Activated naive CD4-positive, alpha-beta T cell treated with anti-CD3 and anti-CD28 coated beads, Interleukin-2, amount 50 U/mL, for 24 hours (primary cell): Measurements from ENCODE around the gene TNFRSF6B.
"Not testable (repeated sequence)": the region's sequence is repeated elsewhere in the genome, so short reads cannot be mapped to it uniquely, and the experiment has no call there.

Experiments
- H3K27ac Mint-ChIP-seq: one replicate; pipeline ENCODE4 v1.8.0; 2021; ENCODE audit warnings: mild to moderate bottlenecking, mixed read lengths
- H3K27me3 Mint-ChIP-seq: one replicate; pipeline ENCODE4 v1.8.0; 2021; ENCODE audit warnings: mixed read lengths
- H3K36me3 Mint-ChIP-seq: one replicate; pipeline ENCODE4 v1.8.0; 2021; ENCODE audit warnings: mixed read lengths
- H3K4me1 Mint-ChIP-seq: one replicate; pipeline ENCODE4 v1.8.0; 2021; ENCODE audit warnings: mixed read lengths
- H3K4me3 Mint-ChIP-seq: one replicate; pipeline ENCODE4 v1.8.0; 2021; ENCODE audit warnings: mild to moderate bottlenecking, mixed read lengths
- H3K9me3 Mint-ChIP-seq: one replicate; pipeline ENCODE4 v1.8.0; 2021; ENCODE audit warnings: mixed read lengths

Gene TNFRSF6B

GRCh38 chr20:63659370-63659769, 37.1 kb upstream of the TNFRSF6B start:
- Mint-ChIP-seq H3K36me3 (peaks cover 4% of the 10 kb centered on the region), H3K4me1 (peaks cover 26% of the 10 kb centered on the region)

DNA sequence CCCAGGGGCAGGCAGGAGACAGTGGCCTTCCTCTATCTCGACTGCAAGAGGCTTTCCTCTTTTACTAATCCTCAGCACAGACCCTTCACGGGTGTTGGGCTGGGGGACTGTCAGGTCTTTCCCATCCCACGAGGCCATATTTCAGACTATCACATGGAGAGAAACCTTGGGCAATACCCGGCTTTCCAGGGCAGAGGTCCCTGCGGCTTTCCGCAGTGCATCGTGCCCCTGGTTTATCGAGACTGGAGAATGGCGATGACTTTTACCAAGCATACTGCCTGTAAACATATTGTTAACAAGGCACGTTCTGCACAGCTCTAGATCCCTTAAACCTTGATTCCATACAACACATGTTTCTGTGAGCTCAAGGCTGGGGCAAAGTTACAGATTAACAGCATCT, 36.3 kb upstream of the TNFRSF6B start:
- not testable (repeated sequence) for H3K27me3 Mint-ChIP-seq, H3K36me3 Mint-ChIP-seq, H3K27ac Mint-ChIP-seq, H3K9me3 Mint-ChIP-seq
- peaks cover 20% of the 10 kb centered on the region for H3K4me1 Mint-ChIP-seq
- peak overlapping the region; percentile 49 for H3K4me3 Mint-ChIP-seq

More at GRCh38 chr20:63659370-63659769, 37.1 kb upstream of the TNFRSF6B start:
- peak overlapping the region; percentile 98 for H3K4me3 Mint-ChIP-seq
- no peaks in the 10 kb centered on the region for H3K27me3 Mint-ChIP-seq
- H3K27ac Mint-ChIP-seq = no peak overlapping the region
- no peaks in the 10 kb centered on the region for H3K9me3 Mint-ChIP-seq

DNA sequence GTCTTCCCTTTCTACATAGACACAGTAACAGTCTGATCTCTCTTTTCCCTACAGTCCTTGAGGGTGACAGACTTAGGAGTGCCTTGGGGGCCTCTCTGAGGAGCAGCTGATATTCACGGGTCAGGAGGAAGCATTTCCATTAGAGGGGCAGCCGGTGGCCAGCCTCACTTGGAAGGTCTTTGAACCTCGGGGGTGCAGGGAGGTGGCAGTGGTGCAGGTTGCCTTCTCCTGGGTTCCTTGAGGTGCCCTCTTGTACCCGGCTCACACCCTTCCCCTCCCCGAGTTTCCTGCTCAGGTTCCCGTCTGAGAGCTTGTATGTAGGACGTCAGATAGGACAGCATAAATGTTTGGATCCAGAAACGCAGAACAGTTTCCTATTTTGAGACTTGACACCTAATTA, 35.8 kb upstream of the TNFRSF6B start:
- peaks cover 20% of the 10 kb centered on the region for H3K4me1 Mint-ChIP-seq
- no peak overlapping the region for H3K27ac Mint-ChIP-seq
- H3K27me3 Mint-ChIP-seq = no peaks in the 10 kb centered on the region
- H3K9me3 Mint-ChIP-seq = no peaks in the 10 kb centered on the region
- peaks cover 4% of the 10 kb centered on the region for H3K36me3 Mint-ChIP-seq
- H3K4me3 Mint-ChIP-seq = peak overlapping the region; percentile 49

DNA sequence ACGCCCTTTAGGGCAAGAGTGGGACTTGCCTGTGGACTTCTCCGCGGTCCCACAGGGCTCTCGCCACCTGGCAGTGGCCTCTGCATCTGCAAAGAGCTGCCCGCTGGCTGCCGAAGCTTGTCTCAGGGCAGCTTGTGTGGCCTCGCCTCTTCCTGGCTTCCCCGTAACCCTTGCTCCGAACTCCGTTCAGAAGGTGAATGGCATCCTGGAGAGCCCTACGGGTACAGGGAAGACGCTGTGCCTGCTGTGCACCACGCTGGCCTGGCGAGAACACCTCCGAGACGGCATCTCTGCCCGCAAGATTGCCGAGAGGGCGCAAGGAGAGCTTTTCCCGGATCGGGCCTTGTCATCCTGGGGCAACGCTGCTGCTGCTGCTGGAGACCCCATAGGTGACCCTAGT, 35.3 kb upstream of the TNFRSF6B start:
- H3K4me1 Mint-ChIP-seq = peaks cover 20% of the 10 kb centered on the region
- H3K9me3 Mint-ChIP-seq = no peaks in the 10 kb centered on the region
- H3K27me3 Mint-ChIP-seq = no peaks in the 10 kb centered on the region
- H3K4me3 Mint-ChIP-seq = no peak overlapping the region
- no peak overlapping the region for H3K27ac Mint-ChIP-seq
- peaks cover 4% of the 10 kb centered on the region for H3K36me3 Mint-ChIP-seq

DNA sequence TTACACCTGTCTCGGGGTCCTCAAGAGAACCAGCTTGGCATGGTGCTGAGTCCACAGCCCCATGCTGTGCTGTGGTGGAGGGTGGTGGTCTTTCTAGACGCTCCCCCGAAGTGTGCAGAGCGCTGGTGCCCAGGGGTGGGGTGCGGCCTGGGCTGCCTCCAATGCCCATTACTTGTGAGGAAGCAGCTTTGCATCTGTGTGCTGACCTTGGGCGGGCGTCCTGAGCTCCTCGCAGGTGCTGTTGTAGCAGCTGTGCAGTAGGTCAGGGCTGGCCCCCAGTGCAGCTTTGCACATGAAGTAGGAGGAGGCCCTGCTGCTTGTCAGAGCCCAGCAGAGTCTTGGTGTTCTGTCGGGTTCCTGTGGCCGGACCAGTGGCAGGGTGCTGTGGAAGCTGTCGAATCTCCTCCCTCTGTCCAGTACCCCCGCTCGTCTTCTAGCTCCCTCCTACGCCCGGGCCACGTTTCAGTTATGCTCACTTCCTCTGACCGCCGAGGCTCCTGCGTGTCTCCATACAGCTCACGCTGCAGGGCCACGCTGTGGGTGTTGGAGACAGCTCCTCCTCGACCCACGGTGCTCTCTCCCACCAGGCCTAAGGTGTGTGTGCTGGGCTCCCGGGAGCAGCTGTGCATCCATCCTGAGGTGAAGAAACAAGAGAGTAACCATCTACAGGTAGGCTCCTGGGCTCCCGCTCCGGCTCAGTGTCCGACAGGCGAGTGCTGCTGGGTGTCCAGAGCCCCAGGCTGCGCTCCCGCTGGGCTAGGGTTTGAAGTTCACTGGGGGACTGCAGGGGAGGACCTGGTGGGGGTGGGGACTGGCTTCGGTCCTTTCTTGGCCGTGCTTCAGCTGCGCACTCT, 34.3 kb upstream of the TNFRSF6B start:
- peak overlapping the region; percentile 36 for H3K4me3 Mint-ChIP-seq
- H3K36me3 Mint-ChIP-seq = peaks cover 6% of the 10 kb centered on the region
- H3K9me3 Mint-ChIP-seq = no peaks in the 10 kb centered on the region
- no peaks in the 10 kb centered on the region for H3K27me3 Mint-ChIP-seq
- no peak overlapping the region for H3K27ac Mint-ChIP-seq
- H3K4me1 Mint-ChIP-seq = peaks cover 20% of the 10 kb centered on the region

GRCh38 chr20:63662813-63663189, 33.7 kb upstream of the TNFRSF6B start:
- H3K27me3 Mint-ChIP-seq = no peaks in the 10 kb centered on the region
- H3K36me3 Mint-ChIP-seq = peaks cover 6% of the 10 kb centered on the region
- H3K4me3 Mint-ChIP-seq = no peak overlapping the region
- no peaks in the 10 kb centered on the region for H3K9me3 Mint-ChIP-seq
- H3K27ac Mint-ChIP-seq = no peak overlapping the region
- H3K4me1 Mint-ChIP-seq = peaks cover 20% of the 10 kb centered on the region

- Mint-ChIP-seq H3K36me3 (peaks cover 7% of the 10 kb centered on the region), H3K9me3 (no peaks in the 10 kb centered on the region), H3K27me3 (no peaks in the 10 kb centered on the region), H3K4me1 (peaks cover 13% of the 10 kb centered on the region), H3K27ac (no peak overlapping the region), H3K4me3 (no peak overlapping the region)
Observed at GRCh38 chr20:63663332-63664066, 33.0 kb upstream of the TNFRSF6B start.

GRCh38 chr20:63664143-63664851, 32.2 kb upstream of the TNFRSF6B start:
- Mint-ChIP-seq H3K27me3 (no peaks in the 10 kb centered on the region), H3K36me3 (peaks cover 11% of the 10 kb centered on the region), H3K27ac (no peak overlapping the region), H3K4me3 (no peak overlapping the region), H3K9me3 (no peaks in the 10 kb centered on the region), H3K4me1 (peaks cover 8% of the 10 kb centered on the region)

DNA sequence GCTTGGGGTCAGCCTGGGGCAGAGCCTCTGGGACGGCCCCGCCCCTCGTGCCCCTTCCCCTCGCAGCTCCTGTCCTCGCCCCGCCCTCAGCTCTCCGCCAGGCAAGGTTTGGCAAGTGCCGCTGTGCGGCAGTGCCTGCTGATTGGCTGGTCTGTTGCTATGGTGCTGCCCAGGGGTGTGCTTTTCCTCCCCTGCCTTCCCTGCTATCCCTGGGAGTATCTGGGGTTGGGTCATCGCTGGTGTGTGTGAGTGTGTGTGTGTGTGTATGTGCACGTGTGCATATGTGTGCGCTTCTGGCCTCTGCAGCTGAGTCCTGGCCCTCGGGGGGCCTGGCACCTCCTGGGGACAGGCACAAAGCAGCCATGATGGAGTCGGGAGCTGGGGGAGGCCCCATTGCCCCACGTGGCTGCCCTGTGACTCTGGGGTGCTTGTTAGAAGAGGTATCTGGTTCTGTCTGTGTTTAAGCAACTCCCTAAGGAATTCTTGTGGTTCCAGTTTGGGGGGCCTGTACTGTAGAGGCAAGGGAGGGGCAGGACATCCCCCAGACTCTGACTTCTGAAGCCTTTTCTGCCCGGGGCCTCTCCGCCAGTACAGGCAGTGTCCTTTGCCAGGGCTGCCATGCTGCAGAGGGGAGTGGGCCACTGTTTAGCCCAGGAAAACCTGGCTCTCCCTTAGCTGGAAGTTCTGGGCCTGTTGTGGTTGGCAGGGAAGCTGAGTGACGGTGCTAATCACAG, 31.4 kb upstream of the TNFRSF6B start:
- no peak overlapping the region for H3K4me3 Mint-ChIP-seq
- no peak overlapping the region for H3K27ac Mint-ChIP-seq
- H3K4me1 Mint-ChIP-seq = peaks cover 2% of the 10 kb centered on the region
- H3K9me3 Mint-ChIP-seq = no peaks in the 10 kb centered on the region
- no peaks in the 10 kb centered on the region for H3K27me3 Mint-ChIP-seq
- H3K36me3 Mint-ChIP-seq = peaks cover 12% of the 10 kb centered on the region

- Mint-ChIP-seq H3K27ac (no peak overlapping the region), H3K27me3 (no peaks in the 10 kb centered on the region), H3K36me3 (peaks cover 12% of the 10 kb centered on the region)
Observed at GRCh38 chr20:63665708-63666107, 30.7 kb upstream of the TNFRSF6B start.

GRCh38 chr20:63667858-63668257, 28.6 kb upstream of the TNFRSF6B start:
- no peaks in the 10 kb centered on the region for H3K27me3 Mint-ChIP-seq
- H3K4me1 Mint-ChIP-seq = no peaks in the 10 kb centered on the region
- H3K36me3 Mint-ChIP-seq = peaks cover 9% of the 10 kb centered on the region
- H3K27ac Mint-ChIP-seq = no peak overlapping the region
- H3K9me3 Mint-ChIP-seq = no peaks in the 10 kb centered on the region
- H3K4me3 Mint-ChIP-seq = no peak overlapping the region

More at GRCh38 chr20:63665708-63666107, 30.7 kb upstream of the TNFRSF6B start:
- Mint-ChIP-seq H3K4me1 (no peaks in the 10 kb centered on the region), H3K9me3 (no peaks in the 10 kb centered on the region), H3K4me3 (no peak overlapping the region)

DNA sequence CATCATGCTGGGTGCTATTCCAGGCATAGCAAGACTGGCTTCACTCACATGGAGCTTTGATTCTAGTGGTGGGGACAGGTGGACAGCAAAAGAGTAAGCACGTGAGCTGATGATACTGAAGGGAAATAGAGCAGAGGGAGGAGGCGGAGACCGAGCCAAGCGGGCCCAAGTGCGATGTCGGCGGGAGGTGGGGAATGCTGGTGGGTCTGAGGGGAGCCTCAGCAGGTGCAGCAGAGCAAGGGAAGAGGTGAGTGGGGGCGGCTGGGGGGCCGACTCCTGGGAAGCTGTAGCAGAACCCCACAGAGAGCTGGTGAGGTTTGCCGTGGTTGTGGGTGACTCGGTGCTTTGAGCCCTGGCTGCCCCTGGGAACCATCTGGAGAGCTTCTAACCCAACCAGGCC, 28.1 kb upstream of the TNFRSF6B start:
- Mint-ChIP-seq H3K9me3 (no peaks in the 10 kb centered on the region), H3K4me1 (no peaks in the 10 kb centered on the region), H3K27me3 (no peaks in the 10 kb centered on the region), H3K4me3 (no peak overlapping the region), H3K27ac (no peak overlapping the region), H3K36me3 (peaks cover 9% of the 10 kb centered on the region)

DNA sequence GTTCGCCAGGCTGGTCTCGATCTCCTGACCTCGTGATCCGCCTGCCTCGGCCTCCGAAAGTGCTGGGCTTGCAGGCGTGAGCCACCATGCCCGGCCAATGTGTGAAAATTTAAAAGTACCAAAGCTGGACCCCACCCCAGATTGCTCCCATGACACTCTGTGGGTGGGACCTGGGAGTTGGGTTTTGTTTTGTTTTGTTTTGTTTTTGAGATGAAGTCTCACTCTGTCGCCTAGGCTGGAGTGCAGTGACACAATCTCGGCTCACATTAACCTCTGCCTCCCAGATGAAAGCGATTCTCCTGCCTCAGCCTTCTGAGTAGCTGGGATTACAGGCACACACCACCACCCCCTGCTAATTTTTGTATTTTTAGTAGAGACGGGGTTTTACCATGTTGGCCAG, 24.8 kb upstream of the TNFRSF6B start:
- not testable (repeated sequence) for H3K27ac Mint-ChIP-seq, H3K4me1 Mint-ChIP-seq, H3K4me3 Mint-ChIP-seq, H3K36me3 Mint-ChIP-seq, H3K27me3 Mint-ChIP-seq, H3K9me3 Mint-ChIP-seq

DNA sequence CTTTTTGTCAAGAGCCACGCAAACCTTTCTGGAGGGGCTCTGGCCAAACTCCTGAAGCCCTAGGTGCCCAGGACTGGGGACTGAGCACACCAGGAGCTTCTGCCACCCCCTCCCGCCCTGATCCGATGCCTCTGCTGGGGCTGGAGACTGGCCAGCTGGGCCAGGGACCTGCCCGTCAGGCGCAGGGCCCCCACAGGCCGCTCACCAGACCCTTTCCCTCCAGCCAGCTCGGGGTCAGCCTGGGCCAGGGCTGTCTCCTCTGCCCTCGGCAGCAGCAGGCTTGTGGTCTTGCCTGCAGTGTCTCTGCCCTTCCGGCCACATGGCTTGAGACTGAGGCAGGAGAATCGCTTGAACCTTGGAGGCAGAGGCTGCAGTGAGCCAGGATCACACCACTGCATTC, 23.8 kb upstream of the TNFRSF6B start:
- Mint-ChIP-seq H3K9me3 (no peaks in the 10 kb centered on the region), H3K27ac (no peak overlapping the region), H3K4me3 (no peak overlapping the region), H3K36me3 (peaks cover 7% of the 10 kb centered on the region), H3K27me3 (no peaks in the 10 kb centered on the region), H3K4me1 (no peaks in the 10 kb centered on the region)

- no peak overlapping the region for H3K4me3 Mint-ChIP-seq
- no peaks in the 10 kb centered on the region for H3K9me3 Mint-ChIP-seq
- H3K27me3 Mint-ChIP-seq = no peaks in the 10 kb centered on the region
- peaks cover 5% of the 10 kb centered on the region for H3K36me3 Mint-ChIP-seq
- H3K4me1 Mint-ChIP-seq = no peaks in the 10 kb centered on the region
- no peak overlapping the region for H3K27ac Mint-ChIP-seq
Observed at GRCh38 chr20:63673951-63674350, 22.5 kb upstream of the TNFRSF6B start.
